ENCODE results near the gene FAM229B.
"Not testable (repeated sequence)": the region's sequence is repeated elsewhere in the genome, so short reads cannot be mapped to it uniquely, and the experiment has no call there.

The FAM229B gene

GRCh38 chr6:112062966-112063365, 24.4 kb upstream of the FAM229B start:
- DNase-seq (ENCODE audit: low read depth in 4 of 4, low spot score in 1 of 4) = no peak

GRCh38 chr6:112065426-112065986, 21.9 kb upstream of the FAM229B start:
- no peak for DNase-seq (ENCODE audit: low read depth in 4 of 4, low spot score in 1 of 4)

GRCh38 chr6:112066606-112067005, 20.8 kb upstream of the FAM229B start:
- DNase-seq (ENCODE audit: low read depth in 4 of 4, low spot score in 1 of 4) = no peak

GRCh38 chr6:112081569-112081968, 5.8 kb upstream of the FAM229B start:
- no peak for DNase-seq (ENCODE audit: low read depth in 4 of 4, low spot score in 1 of 4)

- DNase-seq (ENCODE audit: low read depth in 4 of 4, low spot score in 1 of 4) = no peak
Observed at GRCh38 chr6:112085286-112086065, 1.9 kb upstream of the FAM229B start.

GRCh38 chr6:112086744-112087135, 651 bp upstream of the FAM229B start:
- DNase-seq (ENCODE audit: low read depth in 4 of 4, low spot score in 1 of 4) = no peak

- DNase-seq (ENCODE audit: low read depth in 4 of 4, low spot score in 1 of 4) = no peak
Observed at GRCh38 chr6:112087916-112088315, 525 bp downstream of the FAM229B start.

- no peak for DNase-seq (ENCODE audit: low read depth in 4 of 4, low spot score in 1 of 4)
Observed at GRCh38 chr6:112096901-112097300, 9.5 kb downstream of the FAM229B start.

GRCh38 chr6:112100561-112100960, 13.2 kb downstream of the FAM229B start:
- no peak for DNase-seq (ENCODE audit: low read depth in 4 of 4, low spot score in 1 of 4)

- not testable (repeated sequence) for DNase-seq (ENCODE audit: low read depth in 4 of 4, low spot score in 1 of 4)
Observed at GRCh38 chr6:112106026-112106425, 18.6 kb downstream of the FAM229B start.

- DNase-seq (ENCODE audit: low read depth in 4 of 4, low spot score in 1 of 4) = no peak
Observed at GRCh38 chr6:112106562-112106961, 19.2 kb downstream of the FAM229B start.

- DNase-seq (ENCODE audit: low read depth in 4 of 4, low spot score in 1 of 4) = no peak
Observed at GRCh38 chr6:112109262-112109661, 21.9 kb downstream of the FAM229B start.

- DNase-seq (ENCODE audit: low read depth in 4 of 4, low spot score in 1 of 4) = no peak
Observed at GRCh38 chr6:112113431-112113830, 26.0 kb downstream of the FAM229B start.

- DNase-seq (ENCODE audit: low read depth in 4 of 4, low spot score in 1 of 4) = no peak
Observed at GRCh38 chr6:112113918-112114317, 26.5 kb downstream of the FAM229B start.

- DNase-seq (ENCODE audit: low read depth in 4 of 4, low spot score in 1 of 4) = no peak
Observed at GRCh38 chr6:112114577-112115223, 27.3 kb downstream of the FAM229B start.

- no peak for DNase-seq (ENCODE audit: low read depth in 4 of 4, low spot score in 1 of 4)
Observed at GRCh38 chr6:112116221-112116620, 28.8 kb downstream of the FAM229B start.

GRCh38 chr6:112117554-112117953, 30.2 kb downstream of the FAM229B start:
- no peak for DNase-seq (ENCODE audit: low read depth in 4 of 4, low spot score in 1 of 4)

GRCh38 chr6:112118034-112118433, 30.6 kb downstream of the FAM229B start:
- DNase-seq (ENCODE audit: low read depth in 4 of 4, low spot score in 1 of 4) = no peak

GRCh38 chr6:112122756-112123155, 35.4 kb downstream of the FAM229B start:
- DNase-seq (ENCODE audit: low read depth in 4 of 4, low spot score in 1 of 4) = no peak

GRCh38 chr6:112123982-112124381, 36.6 kb downstream of the FAM229B start:
- DNase-seq (ENCODE audit: low read depth in 4 of 4, low spot score in 1 of 4) = no peak

- no peak for DNase-seq (ENCODE audit: low read depth in 4 of 4, low spot score in 1 of 4)
Observed at GRCh38 chr6:112128208-112128607, 40.8 kb downstream of the FAM229B start.

- DNase-seq (ENCODE audit: low read depth in 4 of 4, low spot score in 1 of 4) = no peak
Observed at GRCh38 chr6:112130878-112131277, 43.5 kb downstream of the FAM229B start.
